ENCODE results near the gene CDK12.
"Not testable (repeated sequence)": the region's sequence is repeated elsewhere in the genome, so short reads cannot be mapped to it uniquely, and the experiment has no call there.

CDK12 gene

DNA sequence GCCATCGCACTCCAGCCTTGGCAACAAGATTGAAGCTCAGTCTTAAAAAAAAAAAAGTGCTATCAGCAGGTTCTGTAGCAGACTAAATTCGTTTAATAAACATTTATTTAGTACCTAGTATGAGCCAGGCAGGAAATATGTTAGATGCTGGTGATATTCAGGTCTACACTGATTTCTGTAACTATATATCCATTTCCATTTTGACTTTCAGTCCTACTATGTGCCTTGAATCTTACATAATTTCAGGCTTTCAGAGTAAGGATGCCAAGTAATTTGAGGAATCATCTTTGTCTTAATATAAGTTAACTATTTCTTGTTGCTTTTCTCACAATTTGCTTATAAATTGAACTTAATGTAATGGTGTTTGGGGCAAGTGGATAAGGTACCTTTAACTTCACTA, 46.2 kb downstream of the CDK12 start:
- no peak for DNase-seq

DNA sequence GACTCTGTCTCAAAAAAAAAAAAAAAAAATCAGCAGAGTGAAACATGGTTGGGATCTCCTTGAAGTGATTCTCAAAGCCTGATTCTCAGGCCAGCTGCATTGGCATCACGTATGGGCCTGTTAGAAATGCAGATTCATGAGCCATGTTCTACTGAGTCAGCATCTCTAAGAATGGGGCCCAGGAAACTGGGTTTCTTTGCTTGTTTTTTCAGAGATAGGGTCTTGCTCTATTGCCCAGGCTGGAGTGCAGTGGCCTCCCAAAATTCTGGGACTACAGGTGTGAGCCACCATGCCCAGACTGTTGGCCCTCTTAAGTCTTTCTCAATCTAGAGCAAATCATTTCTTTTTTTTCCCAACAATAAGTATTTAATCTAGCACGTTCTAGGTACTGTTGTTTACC, 47.7 kb downstream of the CDK12 start:
- DNase-seq, result no peak

DNA sequence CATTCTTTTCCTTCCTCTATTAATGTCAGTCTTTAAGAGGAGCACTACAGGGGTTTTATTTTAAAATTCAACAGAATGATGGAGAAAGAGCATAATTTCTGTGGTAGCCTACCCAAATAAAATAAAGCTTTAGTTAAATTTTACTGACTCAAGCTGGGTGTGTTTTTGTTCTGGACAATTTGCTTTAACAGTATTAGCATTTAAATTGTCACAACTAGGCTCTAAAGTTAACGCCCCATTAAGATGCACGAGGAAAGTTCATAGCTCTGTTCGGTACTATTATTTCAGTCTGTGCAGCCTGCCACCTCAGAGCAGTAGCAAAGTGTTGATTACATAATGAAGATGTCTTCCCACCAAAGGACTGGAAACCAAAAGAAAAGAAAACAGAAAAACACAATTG, 52.0 kb downstream of the CDK12 start:
- no peak for DNase-seq

DNA sequence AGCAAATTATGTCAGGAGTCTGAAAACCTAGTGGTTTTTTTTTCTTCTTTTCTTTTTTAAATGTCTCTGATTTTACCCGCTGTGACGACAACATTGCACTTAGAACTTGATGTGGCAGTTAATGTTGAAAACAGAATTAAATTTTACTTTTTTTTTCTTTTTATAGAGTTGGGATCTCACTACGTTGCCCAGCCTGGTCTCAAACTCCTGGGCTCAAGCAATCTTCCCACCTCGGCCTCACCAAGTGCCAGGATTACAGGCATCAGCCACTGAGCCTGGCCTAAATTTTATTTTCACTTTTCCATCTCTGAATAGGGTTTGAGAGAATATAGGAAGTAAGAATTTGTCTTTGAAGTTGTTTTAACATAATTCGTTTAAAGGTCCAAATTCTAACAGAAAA, 52.6 kb downstream of the CDK12 start:
- DNase-seq, result no peak

DNA sequence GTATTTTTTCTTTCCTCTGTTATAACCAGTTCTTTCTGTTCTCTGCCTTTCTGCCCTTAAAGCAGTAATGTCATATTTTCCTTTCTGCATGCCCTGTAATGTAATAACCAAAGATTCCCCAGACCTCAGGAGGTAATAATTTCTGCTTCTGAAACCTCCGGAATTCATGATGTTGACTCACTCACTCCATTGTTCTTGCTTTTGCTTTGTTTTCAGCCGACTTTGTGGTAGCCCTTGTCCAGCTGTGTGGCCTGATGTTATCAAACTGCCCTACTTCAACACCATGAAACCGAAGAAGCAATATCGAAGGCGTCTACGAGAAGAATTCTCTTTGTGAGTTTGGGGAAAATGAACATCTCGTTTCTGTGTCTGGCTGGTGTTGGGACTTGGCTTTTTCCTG, 55.9 kb downstream of the CDK12 start:
- DNase-seq, result no peak

DNA sequence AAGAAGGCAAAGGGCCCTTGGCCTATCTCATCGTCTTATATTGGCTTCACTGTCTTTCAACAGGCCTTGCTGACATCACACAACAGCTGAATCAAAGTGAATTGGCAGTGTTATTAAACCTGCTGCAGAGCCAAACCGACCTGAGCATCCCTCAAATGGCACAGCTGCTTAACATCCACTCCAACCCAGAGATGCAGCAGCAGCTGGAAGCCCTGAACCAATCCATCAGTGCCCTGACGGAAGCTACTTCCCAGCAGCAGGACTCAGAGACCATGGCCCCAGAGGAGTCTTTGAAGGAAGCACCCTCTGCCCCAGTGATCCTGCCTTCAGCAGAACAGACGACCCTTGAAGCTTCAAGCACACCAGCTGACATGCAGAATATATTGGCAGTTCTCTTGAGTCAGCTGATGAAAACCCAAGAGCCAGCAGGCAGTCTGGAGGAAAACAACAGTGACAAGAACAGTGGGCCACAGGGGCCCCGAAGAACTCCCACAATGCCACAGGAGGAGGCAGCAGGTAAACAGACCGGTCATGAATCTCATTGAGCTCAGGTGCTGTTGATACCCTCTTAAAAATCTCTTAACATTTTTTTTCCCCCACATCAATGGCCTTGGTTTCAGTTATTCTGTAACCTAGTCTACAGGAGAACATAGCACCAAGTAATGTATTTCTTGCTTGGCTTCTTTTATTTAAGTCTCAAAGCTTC, 64.7 kb downstream of the CDK12 start:
- DNase-seq, result no peak

DNA sequence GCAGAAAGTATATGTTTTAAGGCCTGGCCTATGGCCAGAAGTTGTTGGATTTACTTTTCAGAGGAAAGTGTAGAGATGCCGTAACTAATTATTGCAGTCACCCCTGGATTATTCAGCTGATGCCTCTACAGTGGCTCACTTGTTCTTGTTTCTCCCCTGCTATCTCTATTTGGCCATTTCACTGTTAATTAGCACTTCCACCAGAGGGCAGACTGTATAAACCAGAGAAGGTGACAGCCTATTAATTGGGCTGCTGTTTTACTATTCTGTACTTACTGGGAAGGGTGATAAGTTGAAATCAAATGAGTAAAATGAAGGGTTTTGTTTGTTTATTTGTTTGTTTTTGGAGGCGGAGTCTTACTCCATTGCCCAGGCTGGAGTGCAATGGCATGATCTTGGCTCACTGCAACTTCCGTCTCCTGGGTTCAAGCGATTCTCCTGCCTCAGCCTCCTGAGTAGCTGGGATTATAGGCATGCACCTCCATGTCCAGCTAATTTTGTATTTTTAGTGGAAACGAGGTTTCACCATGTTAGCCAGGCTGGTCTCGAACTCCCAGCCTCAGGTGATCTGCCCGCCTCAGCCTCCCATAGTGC, 66.0 kb downstream of the CDK12 start:
- DNase-seq, result peak; percentile 11 to 57 (median 26)

DNA sequence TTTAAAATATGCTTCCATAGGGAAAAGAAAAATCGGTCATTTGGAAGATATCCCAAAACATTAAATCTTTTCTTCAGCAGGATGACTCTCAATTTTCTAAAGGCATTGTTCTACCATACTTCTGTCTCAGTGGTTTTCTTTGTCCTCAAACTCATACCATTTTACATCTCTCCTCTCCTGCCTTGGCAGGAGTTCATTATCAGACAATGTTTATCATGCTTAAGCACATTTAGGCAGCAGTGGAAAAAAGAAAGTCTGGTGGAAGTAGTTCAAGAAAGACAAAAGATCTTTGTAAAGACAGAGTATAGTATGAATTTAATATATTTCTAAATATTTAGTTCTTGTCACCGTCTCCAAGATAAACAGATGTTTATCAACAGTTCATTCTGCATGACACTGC, 68.2 kb downstream of the CDK12 start:
- DNase-seq, result no peak

DNA sequence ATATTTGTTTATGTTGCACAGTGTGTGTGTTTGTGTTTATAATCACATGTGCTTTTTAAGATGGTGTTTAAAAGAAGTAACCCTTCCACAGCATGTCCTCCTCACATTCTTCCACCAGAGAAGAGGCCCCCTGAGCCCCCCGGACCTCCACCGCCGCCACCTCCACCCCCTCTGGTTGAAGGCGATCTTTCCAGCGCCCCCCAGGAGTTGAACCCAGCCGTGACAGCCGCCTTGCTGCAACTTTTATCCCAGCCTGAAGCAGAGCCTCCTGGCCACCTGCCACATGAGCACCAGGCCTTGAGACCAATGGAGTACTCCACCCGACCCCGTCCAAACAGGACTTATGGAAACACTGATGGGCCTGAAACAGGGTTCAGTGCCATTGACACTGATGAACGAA, 69.2 kb downstream of the CDK12 start:
- no peak for DNase-seq

DNA sequence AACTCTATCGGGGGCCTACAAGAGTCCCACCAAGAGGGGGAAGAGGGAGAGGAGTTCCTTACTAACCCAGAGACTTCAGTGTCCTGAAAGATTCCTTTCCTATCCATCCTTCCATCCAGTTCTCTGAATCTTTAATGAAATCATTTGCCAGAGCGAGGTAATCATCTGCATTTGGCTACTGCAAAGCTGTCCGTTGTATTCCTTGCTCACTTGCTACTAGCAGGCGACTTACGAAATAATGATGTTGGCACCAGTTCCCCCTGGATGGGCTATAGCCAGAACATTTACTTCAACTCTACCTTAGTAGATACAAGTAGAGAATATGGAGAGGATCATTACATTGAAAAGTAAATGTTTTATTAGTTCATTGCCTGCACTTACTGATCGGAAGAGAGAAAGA, 70.0 kb downstream of the CDK12 start:
- DNase-seq, result no peak

DNA sequence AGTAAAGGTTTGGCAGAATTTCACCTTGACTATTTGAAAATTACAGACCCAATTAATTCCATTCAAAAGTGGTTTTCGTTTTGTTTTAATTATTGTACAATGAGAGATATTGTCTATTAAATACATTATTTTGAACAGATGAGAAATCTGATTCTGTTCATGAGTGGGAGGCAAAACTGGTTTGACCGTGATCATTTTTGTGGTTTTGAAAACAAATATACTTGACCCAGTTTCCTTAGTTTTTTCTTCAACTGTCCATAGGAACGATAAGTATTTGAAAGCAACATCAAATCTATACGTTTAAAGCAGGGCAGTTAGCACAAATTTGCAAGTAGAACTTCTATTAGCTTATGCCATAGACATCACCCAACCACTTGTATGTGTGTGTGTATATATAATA, 72.6 kb downstream of the CDK12 start:
- no peak for DNase-seq

DNA sequence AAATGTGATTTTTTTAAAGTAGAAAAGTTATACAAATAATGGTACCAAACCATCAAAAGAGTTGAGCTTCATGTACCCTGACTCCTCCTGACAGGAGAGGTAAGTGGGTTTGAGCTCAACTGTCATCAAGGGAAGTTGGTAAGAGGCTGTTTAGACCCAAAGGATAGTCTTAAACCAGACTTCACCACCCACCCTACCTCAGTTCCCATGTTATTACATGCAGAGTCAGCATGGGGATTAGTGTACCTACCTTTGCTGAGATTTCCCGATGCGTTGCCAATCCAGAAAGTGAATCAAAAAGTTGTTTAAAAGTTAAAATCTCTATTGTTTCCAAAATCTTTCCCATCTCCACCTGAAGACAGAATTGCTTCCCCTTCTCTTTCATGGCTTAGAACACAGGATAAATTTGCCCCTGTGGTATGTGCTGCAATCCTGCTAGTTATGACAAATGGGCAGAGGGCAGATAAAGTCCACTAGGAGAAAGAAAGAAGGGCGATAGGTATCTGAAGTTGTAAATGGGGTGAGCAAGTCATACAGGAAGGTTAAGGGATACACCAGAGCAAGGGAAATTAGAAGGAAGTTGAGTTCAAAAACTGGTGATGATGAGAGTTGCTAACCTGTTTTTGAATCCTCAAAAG, 73.6 kb downstream of the CDK12 start:
- no peak for DNase-seq

DNA sequence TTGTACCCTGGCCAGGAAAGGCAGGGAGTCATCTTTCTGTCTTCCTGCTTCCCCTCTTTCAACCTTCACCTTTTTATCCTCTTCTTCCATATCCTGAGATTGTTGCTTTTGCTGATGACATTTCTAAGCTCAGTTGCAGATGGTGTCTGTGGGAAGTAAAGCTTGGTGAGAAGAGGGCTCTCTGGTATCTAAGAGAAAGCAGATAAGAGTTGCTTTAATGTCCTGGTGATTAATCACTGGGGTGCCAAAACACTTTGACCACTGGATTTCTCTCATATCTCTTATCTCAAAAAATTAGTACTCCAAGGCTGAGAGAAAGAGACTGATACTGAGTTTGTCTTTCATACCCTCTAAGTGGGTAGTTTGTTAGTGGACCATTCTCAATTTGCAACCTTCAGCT, 75.2 kb downstream of the CDK12 start:
- DNase-seq, result no peak

DNA sequence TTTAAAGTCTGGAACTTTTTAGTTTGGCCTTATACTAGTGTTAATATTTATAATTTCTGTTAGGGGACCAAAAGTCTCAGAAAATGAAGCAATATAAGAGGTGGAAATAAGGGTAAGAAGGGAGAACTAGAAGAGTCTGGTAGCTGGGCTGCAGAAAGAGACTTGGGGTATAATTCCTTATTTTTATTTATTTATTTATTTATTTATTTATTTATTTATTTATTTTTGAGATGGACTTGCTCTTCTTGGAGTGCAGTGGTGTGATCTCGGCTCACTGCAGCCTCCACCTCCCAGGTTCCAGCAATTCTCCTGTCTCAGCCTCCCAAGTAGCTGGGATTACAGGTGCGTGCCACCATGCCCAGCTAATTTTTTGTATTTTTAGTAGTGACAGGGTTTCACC, 76.1 kb downstream of the CDK12 start:
- not testable (repeated sequence) for DNase-seq

DNA sequence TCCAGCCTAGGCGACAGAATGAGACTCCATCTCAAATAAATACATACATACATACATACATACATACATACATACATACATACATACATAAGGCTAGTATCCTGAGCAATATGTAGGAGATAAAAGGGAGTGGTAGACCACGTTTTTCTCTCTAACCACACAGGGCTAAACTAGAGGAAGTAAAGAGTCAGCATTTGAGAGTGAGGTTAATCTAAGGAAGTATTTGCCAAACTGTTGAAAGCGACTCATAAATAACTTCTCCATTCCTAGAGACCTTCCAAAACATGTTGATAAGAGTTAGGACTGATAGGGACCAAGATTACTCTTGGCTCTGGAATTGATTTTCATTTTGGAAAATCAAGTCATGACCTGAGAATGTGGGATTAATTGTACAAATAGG, 77.6 kb downstream of the CDK12 start:
- DNase-seq, result peak; percentile 33 to 77 (median 57)

DNA sequence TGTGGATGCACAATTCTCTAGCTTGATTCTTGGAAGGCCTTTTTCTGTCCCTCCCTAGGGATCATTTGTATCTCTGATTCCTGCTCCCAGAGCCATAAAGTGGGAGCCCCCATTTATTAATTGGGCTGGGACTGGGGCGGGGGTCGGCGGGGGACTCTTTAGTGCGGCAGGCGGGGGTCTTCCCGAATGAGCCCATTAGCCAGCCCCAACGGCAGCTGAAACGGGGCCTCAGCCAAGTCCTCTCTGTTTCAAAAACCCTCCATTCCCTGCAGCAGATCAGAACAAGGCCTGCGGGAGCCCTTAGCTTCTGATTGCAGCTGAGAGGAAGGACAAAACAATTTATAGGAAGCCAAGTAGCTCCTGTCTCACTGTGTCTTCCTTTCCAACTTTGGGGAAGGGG, 79.3 kb downstream of the CDK12 start:
- DNase-seq, result no peak

DNA sequence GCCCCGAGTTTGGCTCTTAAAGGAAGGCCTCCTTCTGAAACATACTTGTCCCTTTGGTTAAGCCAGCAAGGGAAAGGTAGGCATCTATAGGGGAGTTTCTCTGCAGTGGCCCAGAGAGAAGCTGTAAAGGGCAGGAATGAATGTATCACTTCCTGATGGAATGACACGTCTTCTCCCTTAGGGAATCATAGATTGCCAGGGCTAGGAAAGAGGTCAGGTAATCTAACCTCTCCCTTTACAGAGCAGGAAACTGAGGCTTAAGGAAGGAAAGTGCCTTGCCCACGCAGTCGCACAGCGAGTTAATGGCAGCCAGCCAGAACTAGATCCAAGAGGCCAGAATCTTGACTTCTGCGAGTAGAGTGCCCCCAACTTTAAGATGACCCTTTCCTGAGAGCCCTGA, 80.4 kb downstream of the CDK12 start:
- no peak for DNase-seq

DNA sequence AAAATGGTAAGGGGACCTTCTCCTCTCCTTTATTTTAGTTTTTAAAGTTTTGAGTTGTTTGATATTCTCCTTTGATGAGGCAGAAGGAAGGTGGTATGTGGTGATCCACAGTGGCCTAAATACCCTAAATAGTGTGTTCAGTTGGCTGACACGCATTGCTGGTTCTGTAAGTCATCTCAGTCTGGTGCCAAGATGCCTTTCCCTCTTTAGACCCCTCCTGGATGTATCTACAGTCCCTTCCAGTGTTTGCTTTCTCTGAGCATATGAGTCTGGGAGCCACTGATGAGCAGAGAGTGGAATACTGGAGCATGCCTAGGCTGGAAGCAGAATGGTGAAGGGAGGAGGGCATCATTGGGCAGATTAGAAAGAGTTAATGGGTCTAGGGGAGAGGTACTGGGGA, 81.9 kb downstream of the CDK12 start:
- no peak for DNase-seq

DNA sequence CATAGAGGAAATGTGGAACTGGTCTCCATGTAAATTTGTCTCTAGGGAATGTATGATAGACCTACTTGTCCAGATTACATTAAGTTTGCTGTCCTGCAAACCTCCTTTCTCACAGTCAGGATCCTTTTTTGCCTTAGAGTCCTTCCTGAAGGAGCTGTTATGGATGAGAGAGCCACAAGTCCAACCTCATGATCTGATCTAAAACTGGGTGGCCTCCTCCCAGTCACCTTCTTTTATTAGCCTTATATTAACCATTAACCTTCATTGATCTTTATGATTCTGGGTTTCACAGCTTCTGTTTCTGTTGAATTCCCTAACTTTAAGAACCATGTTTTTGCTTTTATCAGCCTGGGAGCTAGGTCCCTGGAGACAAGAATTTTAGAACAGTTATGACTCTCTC, 82.4 kb downstream of the CDK12 start:
- DNase-seq, result no peak

DNA sequence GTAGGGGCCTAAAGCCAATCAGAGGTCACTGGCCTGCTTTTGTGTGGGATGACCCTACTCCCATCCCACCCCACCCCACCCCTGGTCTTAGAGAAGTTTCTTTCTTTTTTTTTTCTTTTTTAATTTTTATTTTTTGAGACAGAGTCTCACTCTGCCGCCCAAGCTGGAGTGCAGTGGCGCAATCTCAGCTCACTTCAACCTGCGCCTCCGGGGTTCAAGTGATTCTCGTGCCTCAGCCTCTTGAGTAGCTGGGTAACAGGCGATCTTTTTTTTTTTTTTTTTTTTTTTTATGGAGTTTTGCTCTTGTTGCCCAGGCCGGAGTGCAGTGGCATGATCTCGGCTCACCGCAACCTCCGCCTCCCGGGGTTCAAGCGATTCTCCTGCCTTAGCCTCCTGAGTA, 83.1 kb downstream of the CDK12 start:
- not testable (repeated sequence) for DNase-seq

DNA sequence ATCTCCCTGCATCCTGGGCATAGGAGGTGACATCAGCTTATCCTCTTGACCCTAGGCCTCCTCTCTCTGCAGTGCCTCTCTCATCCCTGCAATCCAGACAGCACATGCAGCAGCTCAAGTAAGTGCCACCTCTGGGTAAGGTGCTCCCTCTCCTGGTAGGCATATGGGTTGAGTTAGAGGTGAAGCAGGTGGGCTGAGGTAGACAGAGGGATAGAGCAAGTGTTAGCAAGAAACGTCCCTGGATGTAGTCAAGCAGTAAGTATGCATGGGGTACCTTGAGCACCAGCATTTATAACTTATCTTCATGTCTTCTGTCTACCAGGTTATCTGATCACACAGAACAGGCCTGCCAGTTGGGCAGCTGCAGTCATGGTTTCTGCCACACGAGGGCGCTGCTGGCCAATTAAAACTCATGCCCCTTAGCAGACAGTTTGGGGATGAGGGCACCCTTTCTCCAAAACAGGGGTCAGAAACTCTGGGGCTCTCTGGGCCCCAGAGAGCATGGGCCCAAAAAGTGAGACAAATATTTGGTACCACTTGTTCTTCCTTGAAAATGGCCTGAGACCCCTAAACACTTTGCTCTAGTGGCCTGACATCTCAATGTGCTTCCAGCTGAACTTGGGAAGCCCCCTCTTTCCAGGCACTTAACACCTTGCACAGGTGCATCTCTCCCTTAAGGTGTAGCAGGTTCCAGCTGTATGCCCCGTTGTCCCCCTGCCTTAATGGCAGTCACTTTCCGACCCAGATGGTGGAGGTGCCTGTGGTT, 86.6 kb downstream of the CDK12 start:
- DNase-seq, result peak; percentile 62 to 88 (median 76)

DNA sequence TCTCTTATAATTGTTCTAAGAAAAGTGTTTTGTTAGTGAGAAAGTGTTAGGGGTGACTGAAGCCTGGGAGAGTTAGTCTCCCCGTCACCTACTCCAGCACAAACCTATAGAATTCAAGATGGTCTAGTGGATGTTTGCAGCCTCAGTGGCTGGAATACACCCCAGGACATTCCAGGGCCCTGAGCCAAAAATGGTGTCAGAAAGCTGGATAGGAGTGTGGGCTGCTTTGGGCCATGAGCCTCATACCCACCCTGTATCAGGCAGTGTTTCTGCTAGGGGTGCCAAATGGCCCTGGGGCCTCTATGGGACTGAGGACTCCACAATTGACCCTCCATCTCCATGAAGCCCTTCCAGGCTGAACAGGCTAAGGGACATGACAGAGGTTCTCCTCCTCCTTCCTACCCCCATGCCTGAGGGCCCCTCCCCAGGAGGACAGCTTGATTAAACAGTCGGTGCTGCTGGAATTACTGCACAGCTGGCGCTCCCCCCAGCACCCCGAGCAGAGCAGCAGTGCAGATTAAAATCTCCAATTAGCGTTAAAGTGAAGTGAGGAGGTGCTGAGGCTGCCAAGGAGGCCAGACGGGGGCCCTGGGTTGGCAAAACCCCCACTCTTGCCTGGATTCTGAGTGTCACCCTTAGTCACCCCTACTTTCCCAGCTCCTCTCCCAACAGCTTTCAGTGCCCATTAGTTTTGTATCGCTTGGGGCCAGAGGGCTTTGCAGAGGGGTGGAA, 87.4 kb downstream of the CDK12 start:
- no peak for DNase-seq

All from suppressor macrophage (primary cell).